ENCODE measurements around the gene SLC6A19. TPM values are rescaled to one million over a fixed set of nuclear protein-coding genes. Genes with fewer than 3 reads are reported as not detected.

The SLC6A19 gene
- polyA plus RNA-seq, 3 donors = not detected

DNA sequence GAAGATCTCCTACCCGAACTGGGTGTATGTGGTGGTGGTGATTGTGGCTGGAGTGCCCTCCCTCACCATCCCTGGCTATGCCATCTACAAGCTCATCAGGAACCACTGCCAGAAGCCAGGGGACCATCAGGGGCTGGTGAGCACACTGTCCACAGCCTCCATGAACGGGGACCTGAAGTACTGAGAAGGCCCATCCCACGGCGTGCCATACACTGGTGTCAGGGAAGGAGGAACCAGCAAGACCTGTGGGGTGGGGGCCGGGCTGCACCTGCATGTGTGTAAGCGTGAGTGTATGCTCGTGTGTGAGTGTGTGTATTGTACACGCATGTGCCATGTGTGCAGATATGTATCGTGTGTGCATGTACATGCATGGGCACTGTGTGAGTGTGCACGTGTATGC is 20.3 kb downstream of the SLC6A19 start:
- no peaks in the 10 kb centered on the region for H3K36me3 Mint-ChIP-seq
- Histone ChIP-seq H3K4me1 (ENCODE audit: control insufficient read depth in 1 of 2, insufficient read depth in 2 of 2, low read length in 2 of 2) (no peaks in the 10 kb centered on the region), H3K27ac (ENCODE audit: low read depth in 1 of 2, low read length in 2 of 2) (no peak overlapping the region), H3K27me3 (ENCODE audit: control insufficient read depth in 2 of 2, insufficient read depth in 2 of 2, low read length in 2 of 2) (no peaks in the 10 kb centered on the region), H4K20me1 (ENCODE audit: insufficient read depth, low read length) (no peaks in the 10 kb centered on the region), H3K9me3 (replicated peaks in 1 of 2; ENCODE audit: control insufficient read depth in 1 of 2, insufficient read depth in 1 of 2, low read length in 2 of 2) (no peaks in the 10 kb centered on the region), H3K9ac (ENCODE audit: insufficient read depth, low read length, poor library complexity, severe bottlenecking) (no peak overlapping the region), H3K79me2 (ENCODE audit: insufficient read depth, low read length) (no peaks in the 10 kb centered on the region), H2AFZ (ENCODE audit: insufficient read depth, low read depth, low read length, poor library complexity, severe bottlenecking) (no peak overlapping the region), H3K36me3 (replicated peaks in 1 of 2; ENCODE audit: control insufficient read depth in 1 of 2, insufficient read depth in 2 of 2, low read length in 2 of 2) (no peaks in the 10 kb centered on the region), H3K4me3 (replicated peaks in 1 of 3; ENCODE audit: low read depth in 2 of 3, low read length in 3 of 3) (no peak overlapping the region), H3K4me2 (replicated peaks; ENCODE audit: extremely low read depth, low read length, poor library complexity, severe bottlenecking) (no peak overlapping the region)
- 100% methylated on average over 9 of the region's 10 CpGs for WGBS (ENCODE audit: insufficient coverage)
- TF ChIP-seq, protein P1, sequence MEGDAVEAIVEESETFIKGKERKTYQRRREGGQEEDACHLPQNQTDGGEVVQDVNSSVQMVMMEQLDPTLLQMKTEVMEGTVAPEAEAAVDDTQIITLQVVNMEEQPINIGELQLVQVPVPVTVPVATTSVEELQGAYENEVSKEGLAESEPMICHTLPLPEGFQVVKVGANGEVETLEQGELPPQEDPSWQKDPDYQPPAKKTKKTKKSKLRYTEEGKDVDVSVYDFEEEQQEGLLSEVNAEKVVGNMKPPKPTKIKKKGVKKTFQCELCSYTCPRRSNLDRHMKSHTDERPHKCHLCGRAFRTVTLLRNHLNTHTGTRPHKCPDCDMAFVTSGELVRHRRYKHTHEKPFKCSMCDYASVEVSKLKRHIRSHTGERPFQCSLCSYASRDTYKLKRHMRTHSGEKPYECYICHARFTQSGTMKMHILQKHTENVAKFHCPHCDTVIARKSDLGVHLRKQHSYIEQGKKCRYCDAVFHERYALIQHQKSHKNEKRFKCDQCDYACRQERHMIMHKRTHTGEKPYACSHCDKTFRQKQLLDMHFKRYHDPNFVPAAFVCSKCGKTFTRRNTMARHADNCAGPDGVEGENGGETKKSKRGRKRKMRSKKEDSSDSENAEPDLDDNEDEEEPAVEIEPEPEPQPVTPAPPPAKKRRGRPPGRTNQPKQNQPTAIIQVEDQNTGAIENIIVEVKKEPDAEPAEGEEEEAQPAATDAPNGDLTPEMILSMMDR (IDR thresholded peaks at IDR 0.05) = no peak
- peaks cover 0 to 3% (median 0%) of the 10 kb centered on the region in 7 donors for H3K9me3 Mint-ChIP-seq
- H3K27ac Mint-ChIP-seq = no peak overlapping the region
- H3K4me1 Mint-ChIP-seq = no peaks in the 10 kb centered on the region
- no peak overlapping the region for H3K4me3 Mint-ChIP-seq
- DNase-seq = no peak
- intact Hi-C loops (cut with micrococcal nuclease) = no loop called here
- H3K27me3 Mint-ChIP-seq (ENCODE audit: low read depth in 3 of 3) = peaks cover 0 to 9% (median 5%) of the 10 kb centered on the region in 3 donors

DNA sequence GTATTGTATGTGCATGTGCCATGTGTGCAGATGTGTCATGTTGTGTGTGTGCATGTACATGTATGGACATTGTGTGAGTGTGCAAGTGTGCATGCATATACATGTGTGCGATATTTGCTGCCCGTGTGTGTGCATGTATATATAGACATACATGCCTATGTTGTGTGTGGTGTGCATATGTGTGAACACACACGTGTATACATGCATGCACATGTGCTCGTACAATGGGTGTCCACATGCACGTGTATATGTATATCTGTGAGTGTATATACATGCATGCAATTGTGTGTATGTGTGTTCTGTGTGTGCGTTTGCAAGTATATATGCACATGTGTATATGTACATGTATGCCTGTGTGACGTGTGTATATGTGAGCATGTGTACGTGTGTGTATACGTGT is 20.8 kb downstream of the SLC6A19 start:
- Histone ChIP-seq H4K20me1 (ENCODE audit: insufficient read depth, low read length) (no peaks in the 10 kb centered on the region), H3K27me3 (ENCODE audit: control insufficient read depth in 2 of 2, insufficient read depth in 2 of 2, low read length in 2 of 2) (no peaks in the 10 kb centered on the region), H3K36me3 (replicated peaks in 1 of 2; ENCODE audit: control insufficient read depth in 1 of 2, insufficient read depth in 2 of 2, low read length in 2 of 2) (no peaks in the 10 kb centered on the region), H3K9ac (ENCODE audit: insufficient read depth, low read length, poor library complexity, severe bottlenecking) (no peak overlapping the region), H3K9me3 (replicated peaks in 1 of 2; ENCODE audit: control insufficient read depth in 1 of 2, insufficient read depth in 1 of 2, low read length in 2 of 2) (no peaks in the 10 kb centered on the region), H3K79me2 (ENCODE audit: insufficient read depth, low read length) (no peaks in the 10 kb centered on the region), H2AFZ (ENCODE audit: insufficient read depth, low read depth, low read length, poor library complexity, severe bottlenecking) (no peak overlapping the region), H3K27ac (ENCODE audit: low read depth in 1 of 2, low read length in 2 of 2) (no peak overlapping the region), H3K4me1 (ENCODE audit: control insufficient read depth in 1 of 2, insufficient read depth in 2 of 2, low read length in 2 of 2) (no peaks in the 10 kb centered on the region), H3K4me3 (replicated peaks in 1 of 3; ENCODE audit: low read depth in 2 of 3, low read length in 3 of 3) (no peak overlapping the region), H3K4me2 (replicated peaks; ENCODE audit: extremely low read depth, low read length, poor library complexity, severe bottlenecking) (no peak overlapping the region)
- Mint-ChIP-seq H3K4me1 (no peaks in the 10 kb centered on the region), H3K4me3 (no peak overlapping the region), H3K27me3 (ENCODE audit: low read depth in 3 of 3) (peaks cover 2 to 7% (median 5%) of the 10 kb centered on the region in 3 donors), H3K9me3 (peaks cover 0 to 2% (median 0%) of the 10 kb centered on the region in 7 donors), H3K36me3 (no peaks in the 10 kb centered on the region), H3K27ac (no peak overlapping the region)
- TF ChIP-seq, protein P1 (IDR thresholded peaks at IDR 0.05) = no peak
- intact Hi-C loops (cut with micrococcal nuclease) = no loop called here
- DNase-seq = no peak
- WGBS (ENCODE audit: insufficient coverage) = 96% methylated on average over 9 of the region's 9 CpGs

Data from CD14-positive monocyte (primary cell).